A549 (cell line): ENCODE measurements around the gene KCNQ5.

Experiments
- CHD2 ChIP-seq: fragments of 150-350 bp; IDR thresholded peaks from 2 replicates; pipeline ENCODE4 v1.6.1; 2014; ENCODE audit warnings: low read length; ENCODE audit not compliant: partially characterized antibody
- CTCF ChIP-seq: fragments of >200 bp; sonication (Bioruptor Twin); formaldehyde crosslinking; IDR thresholded peaks from 3 replicates; pipeline ENCODE4 v1.5.1; 2016
- ZFP36 ChIP-seq: fragments of 450-650 bp; IDR thresholded peaks from 2 replicates; pipeline ENCODE4 v1.6.1; 2014; ENCODE audit warnings: borderline replicate concordance; ENCODE audit not compliant: partially characterized antibody

- no peak for TF ChIP-seq CHD2
- TF ChIP-seq ZFP36, result no peak
- no peak for TF ChIP-seq CTCF
Observed at GRCh38 chr6:72617721-72618120, 4.1 kb upstream of the KCNQ5 start.
